ENCODE results near the gene PGGT1B.

DNA sequence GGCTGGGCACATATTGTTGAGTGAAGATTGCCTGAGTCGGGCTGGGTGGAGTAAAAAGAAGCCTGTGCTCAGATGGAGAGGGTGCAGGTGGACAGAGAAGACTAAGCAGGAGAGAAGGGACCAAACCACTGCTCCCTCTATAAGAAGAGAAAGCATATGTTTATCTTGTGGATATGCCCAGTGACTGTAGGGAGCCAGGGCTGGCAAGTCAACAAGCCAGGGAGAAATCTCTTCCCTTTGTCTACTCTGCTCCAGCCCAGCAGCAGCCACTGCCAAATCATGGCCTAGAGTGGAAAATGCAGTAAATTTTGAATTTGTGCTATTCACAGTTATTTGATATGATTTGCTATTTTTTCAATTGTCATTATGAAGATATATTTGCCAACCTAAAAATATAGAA is 59.7 kb downstream of the PGGT1B start:
- TF ChIP-seq, protein P1, sequence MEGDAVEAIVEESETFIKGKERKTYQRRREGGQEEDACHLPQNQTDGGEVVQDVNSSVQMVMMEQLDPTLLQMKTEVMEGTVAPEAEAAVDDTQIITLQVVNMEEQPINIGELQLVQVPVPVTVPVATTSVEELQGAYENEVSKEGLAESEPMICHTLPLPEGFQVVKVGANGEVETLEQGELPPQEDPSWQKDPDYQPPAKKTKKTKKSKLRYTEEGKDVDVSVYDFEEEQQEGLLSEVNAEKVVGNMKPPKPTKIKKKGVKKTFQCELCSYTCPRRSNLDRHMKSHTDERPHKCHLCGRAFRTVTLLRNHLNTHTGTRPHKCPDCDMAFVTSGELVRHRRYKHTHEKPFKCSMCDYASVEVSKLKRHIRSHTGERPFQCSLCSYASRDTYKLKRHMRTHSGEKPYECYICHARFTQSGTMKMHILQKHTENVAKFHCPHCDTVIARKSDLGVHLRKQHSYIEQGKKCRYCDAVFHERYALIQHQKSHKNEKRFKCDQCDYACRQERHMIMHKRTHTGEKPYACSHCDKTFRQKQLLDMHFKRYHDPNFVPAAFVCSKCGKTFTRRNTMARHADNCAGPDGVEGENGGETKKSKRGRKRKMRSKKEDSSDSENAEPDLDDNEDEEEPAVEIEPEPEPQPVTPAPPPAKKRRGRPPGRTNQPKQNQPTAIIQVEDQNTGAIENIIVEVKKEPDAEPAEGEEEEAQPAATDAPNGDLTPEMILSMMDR (IDR thresholded peaks at IDR 0.05): no peak
- no peak for TF ChIP-seq POLR2A (IDR thresholded peaks at IDR 0.05)

All from lower leg skin (tissue), 3 donors.